Fibroblast of lung (primary cell): ENCODE data around the gene CELA3A. TPM values are rescaled to one million over a fixed set of nuclear protein-coding genes. Genes with fewer than 3 reads are reported as not detected.
"Not testable (repeated sequence)": the region's sequence is repeated elsewhere in the genome, so short reads cannot be mapped to it uniquely, and the experiment has no call there.

ENCODE experiments used
- DNase-seq, 2 donors: peaks; one replicate each; pipeline versions ENCODE4 v3.0.0 to v3.0.0-alpha.2; 2010; ENCODE audit warnings: low read depth in 2 of 2
- H2AFZ ChIP-seq: 2 replicates; pipeline ENCODE4 v1.5.1; 2012; ENCODE audit warnings: low read length, control low read depth, inconsistent platforms
- H3K27ac ChIP-seq: 2 replicates; pipeline ENCODE4 v1.5.1; 2011; ENCODE audit warnings: low read length, control low read depth; ENCODE audit not compliant: insufficient read depth
- H3K27me3 ChIP-seq: 2 replicates; pipeline ENCODE4 v1.5.1; 2011; ENCODE audit warnings: mild to moderate bottlenecking, low read length; ENCODE audit not compliant: control insufficient read depth, insufficient read depth
- H3K36me3 ChIP-seq: 2 replicates; pipeline ENCODE4 v1.5.1; 2011; ENCODE audit warnings: low read length; ENCODE audit not compliant: control insufficient read depth, insufficient read depth
- H3K4me1 ChIP-seq: 2 replicates; pipeline ENCODE4 v1.5.1; 2011; ENCODE audit warnings: low read length; ENCODE audit not compliant: control insufficient read depth, insufficient read depth; ENCODE audit errors: extremely low read depth
- H3K4me2 ChIP-seq: 2 replicates; pipeline ENCODE4 v1.5.1; 2011; ENCODE audit warnings: low read length, control low read depth; ENCODE audit not compliant: insufficient read depth; ENCODE audit errors: extremely low read depth
- H3K4me3 ChIP-seq, 4 experiments: fragments of 200-600 bp in 1 of 4; sonication (generic) in 1 of 4; replicated peaks in 1 of 4; 2 replicates each; pipeline ENCODE4 v1.5.1; 2011 to 2016; ENCODE audit warnings: low read length in 4 of 4, low read depth in 3 of 4, mild to moderate bottlenecking in 3 of 4, control low read depth in 2 of 4, inconsistent platforms in 1 of 4, mixed read lengths in 1 of 4; ENCODE audit not compliant: insufficient read depth in 1 of 4; ENCODE audit errors: control extremely low read depth in 1 of 4
- H3K79me2 ChIP-seq: 2 replicates; pipeline ENCODE4 v1.5.1; 2012; ENCODE audit warnings: mild to moderate bottlenecking, low read length, inconsistent platforms; ENCODE audit not compliant: control insufficient read depth, insufficient read depth
- H3K9ac ChIP-seq: 2 replicates; pipeline ENCODE4 v1.5.1; 2011; ENCODE audit warnings: mild to moderate bottlenecking, low read length, control low read depth; ENCODE audit not compliant: insufficient read depth
- H3K9me3 ChIP-seq: 2 replicates; pipeline ENCODE4 v1.5.1; 2012; ENCODE audit warnings: low read depth, low read length; ENCODE audit not compliant: control insufficient read depth, insufficient read depth
- H4K20me1 ChIP-seq: 2 replicates; pipeline ENCODE4 v1.5.1; 2011; ENCODE audit warnings: low read length; ENCODE audit not compliant: control insufficient read depth, insufficient read depth; ENCODE audit errors: extremely low read depth
- CTCF ChIP-seq, 2 donors: IDR thresholded peaks in 1 of 2; conservative IDR thresholded peaks in 1 of 2; 1 replicate in 1 of 2; 2 replicates in 1 of 2; pipeline ENCODE4 v1.5.1; 2011 to 2012; ENCODE audit warnings: low read length in 2 of 2, control low read depth in 1 of 2, inconsistent platforms in 1 of 2, low read depth in 1 of 2, mild to moderate bottlenecking in 1 of 2
- polyA plus RNA-seq, 2 donors: library from polyadenylated mRNA; depleted of rRNA in 1 of 2; stranded (reverse) in 1 of 2; unstranded in 1 of 2; fragments of >200 nt; gene quantifications; 2 replicates each; pipeline ENCODE4 v1.2.1, GENCODE V29; 2011 to 2012; ENCODE audit warnings: missing spikeins in 1 of 2
- total RNA-seq: library from RNA; depleted of rRNA; stranded (reverse); fragments of >200 nt; gene quantifications from 2 replicates; pipeline ENCODE4 v1.2.1, GENCODE V29; 2014

CELA3A gene
- total and polyA plus RNA-seq, 2 donors (not counting 1 experiment from before 2014, with no cell fraction given), result not detected

GRCh38 chr1:21999645-22000044, 1.8 kb upstream of the CELA3A start:
- not testable (repeated sequence) for H3K4me1 ChIP-seq, H3K27ac ChIP-seq, H3K4me2 ChIP-seq, H3K79me2 ChIP-seq, H3K9ac ChIP-seq, DNase-seq, H2AFZ ChIP-seq, H4K20me1 ChIP-seq, H3K9me3 ChIP-seq, H3K36me3 ChIP-seq, H3K27me3 ChIP-seq, H3K4me3 ChIP-seq

GRCh38 chr1:22002461-22002860, 1.0 kb downstream of the CELA3A start:
- H3K4me1 ChIP-seq, H3K4me3 ChIP-seq, H3K79me2 ChIP-seq, H3K36me3 ChIP-seq, H3K9me3 ChIP-seq, DNase-seq, H3K9ac ChIP-seq, H2AFZ ChIP-seq, H3K27ac ChIP-seq, H3K4me2 ChIP-seq, H3K27me3 ChIP-seq, H4K20me1 ChIP-seq: not testable (repeated sequence)

- H4K20me1 ChIP-seq, H3K9me3 ChIP-seq, H3K27me3 ChIP-seq, H3K4me2 ChIP-seq, H3K4me1 ChIP-seq, H3K27ac ChIP-seq, H3K79me2 ChIP-seq, H3K9ac ChIP-seq, H3K36me3 ChIP-seq, H2AFZ ChIP-seq, H3K4me3 ChIP-seq, DNase-seq: not testable (repeated sequence)
These were observed 1.4 kb downstream of the CELA3A start for GRCh38 chr1:22002875-22003274.

- not testable (repeated sequence) for H3K4me1 ChIP-seq, H3K9ac ChIP-seq, DNase-seq
These were observed 2.5 kb downstream of the CELA3A start for GRCh38 chr1:22003959-22004358.

GRCh38 chr1:22005261-22006149, 4.0 kb downstream of the CELA3A start:
- not testable (repeated sequence) for H3K4me2 ChIP-seq, H3K9me3 ChIP-seq, H3K27me3 ChIP-seq, H3K9ac ChIP-seq, H3K4me1 ChIP-seq, H3K4me3 ChIP-seq, H2AFZ ChIP-seq, H3K36me3 ChIP-seq, H3K79me2 ChIP-seq, H3K27ac ChIP-seq, H4K20me1 ChIP-seq
- peak; percentile 8 to 22 for DNase-seq
- peak; percentile 17 to 21 for TF ChIP-seq CTCF (conservative IDR thresholded peaks at IDR 0.05 in 1 of 2, IDR thresholded peaks at IDR 0.05 in 1 of 2; ENCODE audit: low read depth in 1 of 2, low read length in 2 of 2)

More at GRCh38 chr1:22003959-22004358, 2.5 kb downstream of the CELA3A start:
- H4K20me1 ChIP-seq, H3K27me3 ChIP-seq, H3K27ac ChIP-seq, H2AFZ ChIP-seq, H3K79me2 ChIP-seq, H3K4me2 ChIP-seq, H3K4me3 ChIP-seq, H3K36me3 ChIP-seq, H3K9me3 ChIP-seq: not testable (repeated sequence)

- H3K79me2 ChIP-seq, H2AFZ ChIP-seq, H3K27ac ChIP-seq, H3K9ac ChIP-seq, H3K27me3 ChIP-seq, H3K36me3 ChIP-seq, H4K20me1 ChIP-seq, H3K4me3 ChIP-seq, DNase-seq, H3K4me1 ChIP-seq, H3K9me3 ChIP-seq, H3K4me2 ChIP-seq: not testable (repeated sequence)
These were observed 5.3 kb downstream of the CELA3A start for GRCh38 chr1:22006736-22007135.
